GM12878 (cell line): ENCODE results near the gene ADARB1. TPM values are rescaled to one million over a fixed set of nuclear protein-coding genes. Genes with fewer than 3 reads are reported as not detected.
A peak's percentile ranks its signal among the peaks of the same experiment; 100 is the strongest.

Experiments used
- ATAC-seq: fragments of 200-7000 bp; cut with Tn5 transposase; 3 replicates; pipeline ENCODE4 v1.9.1; 2020; ENCODE audit warnings: mild to moderate bottlenecking, moderate library complexity
- BruUV-seq: library from RNA; stranded (reverse); fragments of 400-500 nt; replicated peaks from 2 replicates; lab custom pipeline; 2021; lab: Mats Ljungman, UMichigan
- CTCF ChIA-PET: fragments of 300-600 bp; sonication (Branson Sonifier 250); formaldehyde crosslinking; extraction: SDS; loops from one replicate; lab custom pipeline; 2021; ENCODE audit warnings: inconsistent platforms; lab: Yijun Ruan, JAX
- POLR2A ChIA-PET: fragments of 350-600 bp; formaldehyde crosslinking; extraction: SDS; loops from one replicate; lab custom pipeline; 2021; ENCODE audit warnings: inconsistent platforms; lab: Charles Lee
- RAD21 ChIA-PET: fragments of 300-600 bp; sonication (Branson Sonifier 250); formaldehyde crosslinking; loops from one replicate; lab custom pipeline; 2023; ENCODE audit warnings: antibody characterized with exemption; ENCODE audit not compliant: unreplicated experiment; lab: Charles Lee
- SMC1A ChIA-PET: fragments of 300-600 bp; sonication (Branson Sonifier 250); formaldehyde crosslinking; loops from one replicate; lab custom pipeline; 2023; ENCODE audit not compliant: unreplicated experiment, uncharacterized antibody; lab: Charles Lee
- DNase-seq: peaks from one replicate; pipeline ENCODE4 v3.0.0-alpha.2; 2011; ENCODE audit warnings: low read depth, low spot score
- FAIRE-seq: peaks from 3 replicates; lab custom pipeline; 2011; peaks lifted over from hg19 to GRCh38; lab: Jason Lieb, UNC
- H2AFZ ChIP-seq: 2 replicates; pipeline ENCODE4 v1.6.0; 2011; ENCODE audit warnings: low read depth, low read length, control low read depth; ENCODE audit not compliant: control insufficient read depth
- H3K27ac ChIP-seq: 2 replicates; pipeline ENCODE4 v1.5.1; 2011; ENCODE audit warnings: control low read depth; ENCODE audit not compliant: control insufficient read depth, insufficient read depth
- H3K27me3 ChIP-seq, 2 experiments: replicated peaks in 1 of 2; 2 replicates each; pipeline versions ENCODE4 v1.6.0 to v1.6.1; 2011; ENCODE audit warnings: low read length in 1 of 2; ENCODE audit not compliant: control insufficient read depth in 2 of 2, insufficient read depth in 2 of 2
- H3K36me3 ChIP-seq, 2 experiments: 2 replicates each; pipeline ENCODE4 v1.5.1; 2011; ENCODE audit warnings: low read length in 1 of 2; ENCODE audit not compliant: control insufficient read depth in 2 of 2, insufficient read depth in 2 of 2
- H3K4me1 ChIP-seq: 2 replicates; pipeline ENCODE4 v1.6.1; 2011; ENCODE audit warnings: mild to moderate bottlenecking, low read length, moderate library complexity, mixed read lengths; ENCODE audit not compliant: control insufficient read depth, insufficient read depth
- H3K4me2 ChIP-seq: 2 replicates; pipeline ENCODE4 v1.6.0; 2011; ENCODE audit warnings: control low read depth; ENCODE audit not compliant: control insufficient read depth, insufficient read depth
- H3K4me3 ChIP-seq: fragments of 200-600 bp; sonication (generic); 2 replicates; pipeline ENCODE4 v1.5.1; 2016
- H3K79me2 ChIP-seq: 2 replicates; pipeline ENCODE4 v1.6.0; 2011; ENCODE audit warnings: low read length; ENCODE audit not compliant: control insufficient read depth, insufficient read depth
- H3K9ac ChIP-seq: 2 replicates; pipeline ENCODE4 v1.8.0; 2011; ENCODE audit warnings: low read length, control low read depth, mixed read lengths; ENCODE audit not compliant: control insufficient read depth, insufficient read depth
- H3K9me3 ChIP-seq: replicated peaks from 3 replicates; pipeline ENCODE4 v1.5.1; 2011; ENCODE audit warnings: mild to moderate bottlenecking, low read length; ENCODE audit not compliant: control insufficient read depth, insufficient read depth
- H4K20me1 ChIP-seq: 2 replicates; pipeline ENCODE4 v1.6.0; 2011; ENCODE audit not compliant: control insufficient read depth, insufficient read depth
- ATF7 ChIP-seq: fragments of 450-650 bp; IDR thresholded peaks from 2 replicates; pipeline ENCODE4 v1.6.1; 2016; ENCODE audit warnings: low read depth, mild to moderate bottlenecking
- CBX5 ChIP-seq: sonication (generic); IDR thresholded peaks from 2 replicates; pipeline ENCODE4 v1.6.1; 2016; ENCODE audit warnings: low read depth, moderate library complexity, mild to moderate bottlenecking, inconsistent platforms
- CREB1 ChIP-seq: IDR thresholded peaks from 2 replicates; pipeline ENCODE4 v1.6.1; 2012; ENCODE audit warnings: low read depth, mild to moderate bottlenecking, inconsistent platforms
- CREM ChIP-seq: IDR thresholded peaks from 2 replicates; pipeline ENCODE4 v1.6.1; 2014; ENCODE audit warnings: antibody characterized with exemption, low read depth
- JUNB ChIP-seq: IDR thresholded peaks from 2 replicates; pipeline ENCODE4 v1.6.1; 2016; ENCODE audit warnings: antibody characterized with exemption, mild to moderate bottlenecking
- POU2F2 ChIP-seq: IDR thresholded peaks from 3 replicates; pipeline ENCODE4 v1.6.1; 2011; ENCODE audit warnings: low read depth, mild to moderate bottlenecking, low read length, borderline replicate concordance
- RBBP5 ChIP-seq: fragments of 200-600 bp; sonication (generic); conservative IDR thresholded peaks from 2 replicates; pipeline ENCODE4 v1.6.1; 2016
- TCF3 ChIP-seq: IDR thresholded peaks from 2 replicates; pipeline ENCODE4 v1.6.1; 2012; ENCODE audit warnings: low read depth, mild to moderate bottlenecking, low read length, borderline replicate concordance; ENCODE audit not compliant: insufficient read depth
- TCF7 ChIP-seq: IDR thresholded peaks from 2 replicates; pipeline ENCODE4 v1.6.1; 2014; ENCODE audit warnings: antibody characterized with exemption, borderline replicate concordance
- ZNF24 ChIP-seq: fragments of 450-650 bp; IDR thresholded peaks from 2 replicates; pipeline ENCODE4 v1.6.1; 2017; ENCODE audit warnings: antibody characterized with exemption, mild to moderate bottlenecking
- WGBS: methylation state at CpG from one replicate; pipeline ENCODE4 v1.1.6; 2016; ENCODE audit warnings: low lambda C conversion rate; ENCODE audit not compliant: insufficient replicate concordance, insufficient coverage; ENCODE audit errors: missing lambda C conversion rate; 5-methylcytosine and 5-hydroxymethylcytosine counted together
- in situ Hi-C: fragments of 300-500 bp; cut with MboI; formaldehyde crosslinking; loops from 9 replicates; pipeline ENCODE4 v1.14.3; 2018; ENCODE audit warnings: mixed read lengths
- intact Hi-C: fragments of 100-400 bp; cut with micrococcal nuclease; formaldehyde crosslinking; loops from one replicate; pipeline ENCODE4 v1.14.2; 2022; ENCODE audit not compliant: unreplicated experiment
- polyA plus RNA-seq, 11 experiments: library from polyadenylated mRNA; depleted of rRNA in 4 of 11; unstranded in 6 of 11; stranded (reverse) in 5 of 11; fragments of >200 nt; fragmentation: Nextera tagmentation in 4 of 11; fragmentation: Illumina TruSeq in 1 of 11; extraction: Ambion mirVana in 4 of 11; extraction: Trizol in 1 of 11; gene quantifications; 1 replicate in 1 of 11; 2 replicates in 10 of 11; pipeline versions ENCODE4 v1.2.1 to v1.2.3, GENCODE V29; 2011 to 2016; ENCODE audit warnings: inconsistent platforms in 2 of 11, missing spikeins in 2 of 11, low read depth in 1 of 11
- total RNA-seq, 4 experiments: library from RNA; depleted of rRNA in 3 of 4; stranded (reverse); fragments of >200 nt in 3 of 4; fragmentation: Illumina TruSeq in 1 of 4; extraction: Trizol in 1 of 4; gene quantifications; 2 replicates each; pipeline versions ENCODE4 v1.2.1 to v1.2.3, GENCODE V29; 2013 to 2021
- TF ChIP-seq, protein P1 (sequence below): IDR thresholded peaks from 2 replicates; pipeline ENCODE4 v1.6.1; 2012; ENCODE audit warnings: low read depth, low read length, improper control_type of control experiment
- TF ChIP-seq, protein P2 (sequence below): fragments of 450-650 bp; IDR thresholded peaks from 2 replicates; pipeline ENCODE4 v1.6.1; 2017; ENCODE audit warnings: mild to moderate bottlenecking, moderate library complexity
- TF ChIP-seq, protein P3 (sequence below): fragments of 450-650 bp; IDR thresholded peaks from 2 replicates; pipeline ENCODE4 v1.6.1; 2016; ENCODE audit warnings: mild to moderate bottlenecking
- TF ChIP-seq, protein P4 (sequence below): fragments of 450-650 bp; formaldehyde crosslinking; IDR thresholded peaks from 2 replicates; pipeline ENCODE4 v1.5.0; 2022; ENCODE audit warnings: mild to moderate bottlenecking, missing genetic modification characterization

Gene ADARB1
- total and polyA plus RNA-seq, 10 of the 15 experiments (the other 5 are each of a cell fraction or from before 2014, with no cell fraction given) = 5.7 to 61.7 (median 25.3) TPM

DNA sequence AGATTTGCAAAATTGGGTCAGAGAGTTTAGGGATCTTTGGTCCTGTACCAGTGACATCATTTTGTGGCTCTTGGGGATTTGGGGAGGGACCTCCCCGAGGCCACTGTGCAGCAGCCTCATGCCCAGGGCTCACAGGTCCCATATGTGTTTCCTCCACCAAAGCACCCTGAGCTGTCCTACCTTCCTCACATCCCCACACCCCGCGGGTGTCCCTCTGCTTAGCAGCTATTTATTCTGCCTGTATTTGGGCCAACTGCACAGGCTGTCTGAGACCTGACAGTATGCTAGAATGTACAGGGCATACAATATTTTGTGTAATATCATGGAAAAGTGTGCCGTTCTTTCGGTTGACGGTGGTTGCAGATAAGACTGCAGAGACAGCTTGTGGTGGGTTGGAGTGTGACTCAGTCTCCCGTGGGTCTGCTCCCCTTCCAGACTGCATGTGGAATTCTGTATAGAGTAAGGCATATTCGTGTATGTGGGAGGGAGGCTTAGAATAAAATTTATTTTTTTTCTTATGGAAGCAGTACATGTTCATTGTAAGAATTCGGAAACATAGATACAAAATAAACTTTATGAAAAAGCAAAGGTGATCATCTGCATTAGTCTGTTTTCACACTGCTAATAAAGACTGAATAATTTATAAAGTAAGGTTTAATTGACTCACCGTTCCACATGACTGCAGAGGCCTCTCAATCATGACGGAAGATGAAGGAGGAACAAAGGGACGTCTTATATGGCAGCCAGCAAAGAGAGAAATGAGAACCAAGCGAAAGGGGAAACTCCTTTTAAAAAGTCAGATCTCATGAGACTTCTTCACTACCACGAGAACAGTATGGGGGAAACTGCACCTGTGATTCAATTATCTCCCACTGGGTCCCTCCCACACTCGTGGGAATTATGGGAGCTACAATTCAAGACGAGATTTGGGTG is 84.4 kb downstream of the ADARB1 start:
- ChIA-PET RAD21 (no interaction called here), POLR2A (no interaction called here), SMC1A (interaction anchor here (1.5 kb wide), 1 partner anchor 11 kb away, joined by 3 read pairs; no protein-coding TSS in a partner anchor), CTCF (interaction anchor here (1.1 to 1.4 kb wide), 3 partner anchors 11 to 21 kb away, joined by 3 to 5 read pairs (median 3); no protein-coding TSS in a partner anchor)
- WGBS = 31% methylated on average over 16 of the region's 16 CpGs
- Histone ChIP-seq H3K36me3 (peaks cover 0 to 1% of the 10 kb centered on the region in 2 experiments; a peak in 2 of 4 replicates), H3K79me2 (no peaks in the 10 kb centered on the region), H3K4me2 (no peak overlapping the region), H3K4me3 (no peak overlapping the region), H2AFZ (no peak overlapping the region), H3K9ac (no peak overlapping the region), H3K27ac (no peak overlapping the region), H3K9me3 (no peaks in the 10 kb centered on the region; the same call in 2 of the 3 replicates), H3K27me3 (no peaks in the 10 kb centered on the region), H3K4me1 (no peaks in the 10 kb centered on the region), H4K20me1 (no peaks in the 10 kb centered on the region)
- intact Hi-C loops (no loop called here), in situ Hi-C loops (no loop called here)
- DNase-seq (no peak), ATAC-seq (peak; percentile 71), FAIRE-seq (no peak)
- no TSS peak for BruUV-seq
- TF ChIP-seq, protein P1, sequence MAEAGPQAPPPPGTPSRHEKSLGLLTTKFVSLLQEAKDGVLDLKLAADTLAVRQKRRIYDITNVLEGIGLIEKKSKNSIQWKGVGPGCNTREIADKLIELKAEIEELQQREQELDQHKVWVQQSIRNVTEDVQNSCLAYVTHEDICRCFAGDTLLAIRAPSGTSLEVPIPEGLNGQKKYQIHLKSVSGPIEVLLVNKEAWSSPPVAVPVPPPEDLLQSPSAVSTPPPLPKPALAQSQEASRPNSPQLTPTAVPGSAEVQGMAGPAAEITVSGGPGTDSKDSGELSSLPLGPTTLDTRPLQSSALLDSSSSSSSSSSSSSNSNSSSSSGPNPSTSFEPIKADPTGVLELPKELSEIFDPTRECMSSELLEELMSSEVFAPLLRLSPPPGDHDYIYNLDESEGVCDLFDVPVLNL = no peak
- no peak for TF ChIP-seq CBX5
- no peak for TF ChIP-seq ATF7
- no peak for TF ChIP-seq RBBP5
- TF ChIP-seq POU2F2 = no peak
- no peak for TF ChIP-seq ZNF24
- TF ChIP-seq, protein P2, sequence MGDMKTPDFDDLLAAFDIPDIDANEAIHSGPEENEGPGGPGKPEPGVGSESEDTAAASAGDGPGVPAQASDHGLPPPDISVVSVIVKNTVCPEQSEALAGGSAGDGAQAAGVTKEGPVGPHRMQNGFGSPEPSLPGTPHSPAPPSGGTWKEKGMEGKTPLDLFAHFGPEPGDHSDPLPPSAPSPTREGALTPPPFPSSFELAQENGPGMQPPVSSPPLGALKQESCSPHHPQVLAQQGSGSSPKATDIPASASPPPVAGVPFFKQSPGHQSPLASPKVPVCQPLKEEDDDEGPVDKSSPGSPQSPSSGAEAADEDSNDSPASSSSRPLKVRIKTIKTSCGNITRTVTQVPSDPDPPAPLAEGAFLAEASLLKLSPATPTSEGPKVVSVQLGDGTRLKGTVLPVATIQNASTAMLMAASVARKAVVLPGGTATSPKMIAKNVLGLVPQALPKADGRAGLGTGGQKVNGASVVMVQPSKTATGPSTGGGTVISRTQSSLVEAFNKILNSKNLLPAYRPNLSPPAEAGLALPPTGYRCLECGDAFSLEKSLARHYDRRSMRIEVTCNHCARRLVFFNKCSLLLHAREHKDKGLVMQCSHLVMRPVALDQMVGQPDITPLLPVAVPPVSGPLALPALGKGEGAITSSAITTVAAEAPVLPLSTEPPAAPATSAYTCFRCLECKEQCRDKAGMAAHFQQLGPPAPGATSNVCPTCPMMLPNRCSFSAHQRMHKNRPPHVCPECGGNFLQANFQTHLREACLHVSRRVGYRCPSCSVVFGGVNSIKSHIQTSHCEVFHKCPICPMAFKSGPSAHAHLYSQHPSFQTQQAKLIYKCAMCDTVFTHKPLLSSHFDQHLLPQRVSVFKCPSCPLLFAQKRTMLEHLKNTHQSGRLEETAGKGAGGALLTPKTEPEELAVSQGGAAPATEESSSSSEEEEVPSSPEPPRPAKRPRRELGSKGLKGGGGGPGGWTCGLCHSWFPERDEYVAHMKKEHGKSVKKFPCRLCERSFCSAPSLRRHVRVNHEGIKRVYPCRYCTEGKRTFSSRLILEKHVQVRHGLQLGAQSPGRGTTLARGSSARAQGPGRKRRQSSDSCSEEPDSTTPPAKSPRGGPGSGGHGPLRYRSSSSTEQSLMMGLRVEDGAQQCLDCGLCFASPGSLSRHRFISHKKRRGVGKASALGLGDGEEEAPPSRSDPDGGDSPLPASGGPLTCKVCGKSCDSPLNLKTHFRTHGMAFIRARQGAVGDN = no peak
- TF ChIP-seq JUNB = peak; percentile 30; the same call in 1 of the 2 replicates
- TF ChIP-seq TCF7 = no peak
- no peak for TF ChIP-seq TCF3
- TF ChIP-seq, protein P3, sequence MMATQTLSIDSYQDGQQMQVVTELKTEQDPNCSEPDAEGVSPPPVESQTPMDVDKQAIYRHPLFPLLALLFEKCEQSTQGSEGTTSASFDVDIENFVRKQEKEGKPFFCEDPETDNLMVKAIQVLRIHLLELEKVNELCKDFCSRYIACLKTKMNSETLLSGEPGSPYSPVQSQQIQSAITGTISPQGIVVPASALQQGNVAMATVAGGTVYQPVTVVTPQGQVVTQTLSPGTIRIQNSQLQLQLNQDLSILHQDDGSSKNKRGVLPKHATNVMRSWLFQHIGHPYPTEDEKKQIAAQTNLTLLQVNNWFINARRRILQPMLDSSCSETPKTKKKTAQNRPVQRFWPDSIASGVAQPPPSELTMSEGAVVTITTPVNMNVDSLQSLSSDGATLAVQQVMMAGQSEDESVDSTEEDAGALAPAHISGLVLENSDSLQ = peak; percentile 67
- no peak for TF ChIP-seq CREB1
- TF ChIP-seq, protein P4, sequence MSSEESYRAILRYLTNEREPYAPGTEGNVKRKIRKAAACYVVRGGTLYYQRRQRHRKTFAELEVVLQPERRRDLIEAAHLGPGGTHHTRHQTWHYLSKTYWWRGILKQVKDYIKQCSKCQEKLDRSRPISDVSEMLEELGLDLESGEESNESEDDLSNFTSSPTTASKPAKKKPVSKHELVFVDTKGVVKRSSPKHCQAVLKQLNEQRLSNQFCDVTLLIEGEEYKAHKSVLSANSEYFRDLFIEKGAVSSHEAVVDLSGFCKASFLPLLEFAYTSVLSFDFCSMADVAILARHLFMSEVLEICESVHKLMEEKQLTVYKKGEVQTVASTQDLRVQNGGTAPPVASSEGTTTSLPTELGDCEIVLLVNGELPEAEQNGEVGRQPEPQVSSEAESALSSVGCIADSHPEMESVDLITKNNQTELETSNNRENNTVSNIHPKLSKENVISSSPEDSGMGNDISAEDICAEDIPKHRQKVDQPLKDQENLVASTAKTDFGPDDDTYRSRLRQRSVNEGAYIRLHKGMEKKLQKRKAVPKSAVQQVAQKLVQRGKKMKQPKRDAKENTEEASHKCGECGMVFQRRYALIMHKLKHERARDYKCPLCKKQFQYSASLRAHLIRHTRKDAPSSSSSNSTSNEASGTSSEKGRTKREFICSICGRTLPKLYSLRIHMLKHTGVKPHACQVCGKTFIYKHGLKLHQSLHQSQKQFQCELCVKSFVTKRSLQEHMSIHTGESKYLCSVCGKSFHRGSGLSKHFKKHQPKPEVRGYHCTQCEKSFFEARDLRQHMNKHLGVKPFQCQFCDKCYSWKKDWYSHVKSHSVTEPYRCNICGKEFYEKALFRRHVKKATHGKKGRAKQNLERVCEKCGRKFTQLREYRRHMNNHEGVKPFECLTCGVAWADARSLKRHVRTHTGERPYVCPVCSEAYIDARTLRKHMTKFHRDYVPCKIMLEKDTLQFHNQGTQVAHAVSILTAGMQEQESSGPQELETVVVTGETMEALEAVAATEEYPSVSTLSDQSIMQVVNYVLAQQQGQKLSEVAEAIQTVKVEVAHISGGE (CRISPR knock-in tag) = no peak
- no peak for TF ChIP-seq CREM
